Ectodermal cell (in vitro differentiated cells): ENCODE data around the gene INTS6.

Experiments
- H3K27ac ChIP-seq: 2 replicates; pipeline ENCODE4 v1.7.0; 2013; ENCODE audit warnings: mild to moderate bottlenecking, low read depth, low read length; ENCODE audit not compliant: insufficient read depth, poor library complexity, severe bottlenecking
- H3K27me3 ChIP-seq: 2 replicates; pipeline ENCODE4 v1.7.0; 2013; ENCODE audit warnings: mild to moderate bottlenecking, low read length; ENCODE audit not compliant: insufficient read depth, control insufficient read depth, poor library complexity, severe bottlenecking
- H3K36me3 ChIP-seq: one replicate; pipeline ENCODE4 v1.7.0; 2013; ENCODE audit warnings: low read length; ENCODE audit not compliant: control insufficient read depth, insufficient read depth
- H3K4me1 ChIP-seq: one replicate; pipeline ENCODE4 v1.7.0; 2013; ENCODE audit warnings: low read length; ENCODE audit not compliant: control insufficient read depth, insufficient read depth
- H3K4me3 ChIP-seq: 2 replicates; pipeline ENCODE4 v1.7.0; 2013; ENCODE audit warnings: low read depth, low read length, control low read depth; ENCODE audit not compliant: insufficient read depth
- H3K9me3 ChIP-seq: 2 replicates; pipeline ENCODE4 v1.7.0; 2013; ENCODE audit warnings: mild to moderate bottlenecking, low read length, moderate library complexity; ENCODE audit not compliant: control insufficient read depth
- whole genome bisulfite sequencing, 2 experiments: methylation state at CpG; one replicate each; pipeline ENCODE4 v1.1.7; 2013; ENCODE audit warnings: missing lambda C conversion rate in 2 of 2; 5-methylcytosine and 5-hydroxymethylcytosine counted together

Gene INTS6

GRCh38 chr13:51455532-51455931 lies 2.7 kb upstream of the INTS6 start:
- Histone ChIP-seq H3K27me3 (no peaks in the 10 kb centered on the region), H3K4me1 (peaks cover 3% of the 10 kb centered on the region), H3K27ac (no peak overlapping the region), H3K4me3 (no peak overlapping the region), H3K9me3 (no peaks in the 10 kb centered on the region), H3K36me3 (peaks cover 9% of the 10 kb centered on the region)
- WGBS, 2 experiments, result 96 to 97% methylated on average over 9 of the region's 9 CpGs

- WGBS, 2 experiments, result 32 to 34% methylated on average over 13 of the region's 13 CpGs
- peaks cover 3% of the 10 kb centered on the region for H3K4me1 ChIP-seq
- H3K36me3 ChIP-seq, result peaks cover 9% of the 10 kb centered on the region
- H3K4me3 ChIP-seq, result peak overlapping the region; percentile 72
- peak overlapping the region; percentile 94 for H3K27ac ChIP-seq
- H3K27me3 ChIP-seq, result no peaks in the 10 kb centered on the region
- no peaks in the 10 kb centered on the region for H3K9me3 ChIP-seq
These were observed 1.3 kb upstream of the INTS6 start for GRCh38 chr13:51453959-51454703.

GRCh38 chr13:51453207-51453958 lies 547 bp upstream of the INTS6 start:
- peak overlapping the region; percentile 94 for H3K27ac ChIP-seq
- H3K36me3 ChIP-seq, result peaks cover 9% of the 10 kb centered on the region
- H3K27me3 ChIP-seq, result no peaks in the 10 kb centered on the region
- 1% methylated on average over 80 of the region's 80 CpGs for WGBS, 2 experiments
- peaks cover 3% of the 10 kb centered on the region for H3K4me1 ChIP-seq
- H3K9me3 ChIP-seq, result no peaks in the 10 kb centered on the region
- peak overlapping the region; percentile 72 for H3K4me3 ChIP-seq

- peak overlapping the region; percentile 67 for H3K27ac ChIP-seq
- no peaks in the 10 kb centered on the region for H3K27me3 ChIP-seq
- H3K9me3 ChIP-seq, result no peaks in the 10 kb centered on the region
- peak overlapping the region; percentile 88 for H3K4me3 ChIP-seq
- H3K36me3 ChIP-seq, result peaks cover 9% of the 10 kb centered on the region
- WGBS, 2 experiments, result 0% methylated on average over 92 of the region's 92 CpGs
- peaks cover 3% of the 10 kb centered on the region for H3K4me1 ChIP-seq
These were observed 1.1 kb downstream of the INTS6 start for GRCh38 chr13:51451467-51452360.

- 37 to 42% methylated on average over 5 of the region's 5 CpGs for WGBS, 2 experiments
- Histone ChIP-seq H3K36me3 (peaks cover 9% of the 10 kb centered on the region), H3K27ac (no peak overlapping the region), H3K4me1 (peaks cover 3% of the 10 kb centered on the region), H3K9me3 (no peaks in the 10 kb centered on the region), H3K4me3 (peak overlapping the region; percentile 88), H3K27me3 (no peaks in the 10 kb centered on the region)
These were observed 1.7 kb downstream of the INTS6 start for GRCh38 chr13:51451134-51451466.

GRCh38 chr13:51449018-51449417 lies 3.8 kb downstream of the INTS6 start:
- peaks cover under 1% of the 10 kb centered on the region for H3K4me1 ChIP-seq
- no peak overlapping the region for H3K4me3 ChIP-seq
- no peaks in the 10 kb centered on the region for H3K9me3 ChIP-seq
- no peaks in the 10 kb centered on the region for H3K36me3 ChIP-seq
- H3K27me3 ChIP-seq, result no peaks in the 10 kb centered on the region
- H3K27ac ChIP-seq, result no peak overlapping the region
- 97 to 100% methylated on average over 1 of the region's 1 CpG for WGBS, 2 experiments

GRCh38 chr13:51444922-51445321 lies 7.9 kb downstream of the INTS6 start:
- no peaks in the 10 kb centered on the region for H3K36me3 ChIP-seq
- no peaks in the 10 kb centered on the region for H3K9me3 ChIP-seq
- no peak overlapping the region for H3K4me3 ChIP-seq
- no peaks in the 10 kb centered on the region for H3K4me1 ChIP-seq
- H3K27me3 ChIP-seq, result no peaks in the 10 kb centered on the region
- H3K27ac ChIP-seq, result no peak overlapping the region
- 78 to 100% methylated on average over 1 of the region's 1 CpG for whole genome bisulfite sequencing, 2 experiments

GRCh38 chr13:51440381-51440780 lies 12.5 kb downstream of the INTS6 start:
- Histone ChIP-seq H3K4me3 (no peak overlapping the region), H3K9me3 (no peaks in the 10 kb centered on the region), H3K4me1 (no peaks in the 10 kb centered on the region), H3K27me3 (no peaks in the 10 kb centered on the region), H3K36me3 (no peaks in the 10 kb centered on the region), H3K27ac (no peak overlapping the region)
- 91 to 100% methylated on average over 1 of the region's 1 CpG for WGBS, 2 experiments

GRCh38 chr13:51437550-51438127 lies 15.2 kb downstream of the INTS6 start:
- WGBS, 2 experiments, result 90 to 94% methylated on average over 3 of the region's 4 CpGs
- H3K36me3 ChIP-seq, result no peaks in the 10 kb centered on the region
- no peaks in the 10 kb centered on the region for H3K27me3 ChIP-seq
- no peak overlapping the region for H3K27ac ChIP-seq
- H3K9me3 ChIP-seq, result no peaks in the 10 kb centered on the region
- H3K4me1 ChIP-seq, result no peaks in the 10 kb centered on the region
- no peak overlapping the region for H3K4me3 ChIP-seq
